Activated T-helper 9 cell treated with anti-CD3 and anti-CD28 coated beads, Interleukin-2, amount 50 U/mL, for 16 hours (primary cell): Measurements from ENCODE around the gene CCDC91.
"Not testable (repeated sequence)": the region's sequence is repeated elsewhere in the genome, so short reads cannot be mapped to it uniquely, and the experiment has no call there.

Experiments
- DNase-seq: peaks from one replicate; pipeline ENCODE4 v3.0.0-alpha.2; 2020; ENCODE audit warnings: low read depth

The CCDC91 gene

GRCh38 chr12:28184375-28184774 lies 5.9 kb upstream of the CCDC91 start:
- no peak for DNase-seq

- DNase-seq: no peak
Observed at GRCh38 chr12:28186500-28186899, 3.8 kb upstream of the CCDC91 start.

GRCh38 chr12:28189784-28190320 lies 404 bp upstream of the CCDC91 start:
- DNase-seq: no peak

- peak; percentile 14 for DNase-seq
Observed at GRCh38 chr12:28191051-28192048, 1.1 kb downstream of the CCDC91 start.

- DNase-seq: no peak
Observed at GRCh38 chr12:28192125-28192524, 1.9 kb downstream of the CCDC91 start.

- DNase-seq: not testable (repeated sequence)
Observed at GRCh38 chr12:28194621-28195020, 4.4 kb downstream of the CCDC91 start.

GRCh38 chr12:28201136-28201535 lies 10.9 kb downstream of the CCDC91 start:
- not testable (repeated sequence) for DNase-seq

GRCh38 chr12:28202374-28203130 lies 12.3 kb downstream of the CCDC91 start:
- DNase-seq: no peak

GRCh38 chr12:28209782-28210181 lies 19.5 kb downstream of the CCDC91 start:
- no peak for DNase-seq

GRCh38 chr12:28212182-28212581 lies 21.9 kb downstream of the CCDC91 start:
- DNase-seq: no peak

- DNase-seq: no peak
Observed at GRCh38 chr12:28215021-28215420, 24.8 kb downstream of the CCDC91 start.

GRCh38 chr12:28216016-28216415 lies 25.8 kb downstream of the CCDC91 start:
- no peak for DNase-seq

GRCh38 chr12:28217805-28218204 lies 27.5 kb downstream of the CCDC91 start:
- no peak for DNase-seq

GRCh38 chr12:28218875-28219274 lies 28.6 kb downstream of the CCDC91 start:
- no peak for DNase-seq

GRCh38 chr12:28219827-28220226 lies 29.6 kb downstream of the CCDC91 start:
- DNase-seq: no peak

GRCh38 chr12:28222081-28222700 lies 31.9 kb downstream of the CCDC91 start:
- DNase-seq: peak; percentile 51

GRCh38 chr12:28223025-28223554 lies 32.8 kb downstream of the CCDC91 start:
- no peak for DNase-seq

GRCh38 chr12:28223858-28224257 lies 33.6 kb downstream of the CCDC91 start:
- no peak for DNase-seq

GRCh38 chr12:28226705-28227104 lies 36.4 kb downstream of the CCDC91 start:
- DNase-seq: no peak

GRCh38 chr12:28227251-28227650 lies 37.0 kb downstream of the CCDC91 start:
- no peak for DNase-seq

- no peak for DNase-seq
Observed at GRCh38 chr12:28231248-28231647, 41.0 kb downstream of the CCDC91 start.
